ENCODE results near the gene THRA. TPM values are rescaled to one million over a fixed set of nuclear protein-coding genes. Genes with fewer than 3 reads are reported as not detected.

The THRA gene
- total and polyA plus RNA-seq, 5 donors from 2014 or later: 10.7 to 29.4 (median 15.2) TPM

DNA sequence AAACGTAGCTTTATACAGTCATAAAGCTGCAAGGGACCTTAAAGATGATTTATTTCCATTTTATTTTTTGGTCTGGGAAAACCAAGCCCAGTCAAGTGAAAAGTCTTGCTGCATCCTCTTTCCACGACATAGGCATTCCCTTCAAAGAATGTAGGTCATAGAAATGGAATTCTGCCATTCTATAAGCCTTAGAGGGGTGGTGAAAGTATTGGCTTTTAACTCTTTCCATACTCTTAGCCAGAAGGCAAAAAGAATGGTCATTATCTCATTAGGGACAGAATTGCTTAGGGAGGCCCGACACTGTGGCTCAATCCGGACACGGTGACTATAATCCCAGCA lies 51.1 kb downstream of the THRA start:
- peak overlapping the region in 3 of 4 donors; percentile 81 to 85 (median 84) for H3K4me3 Mint-ChIP-seq
- H3K4me1 ChIP-seq (ENCODE audit: control insufficient read depth, insufficient read depth, low read length, poor library complexity, severe bottlenecking): peaks cover 50% of the 10 kb centered on the region
- H3K4me1 Mint-ChIP-seq: peaks cover 25 to 52% (median 44%) of the 10 kb centered on the region in 4 donors
- H3K27me3 Mint-ChIP-seq: peaks cover 4% of the 10 kb centered on the region
- no peaks in the 10 kb centered on the region for H3K36me3 Mint-ChIP-seq
- no peaks in the 10 kb centered on the region for H3K36me3 ChIP-seq (ENCODE audit: control insufficient read depth, insufficient read depth, low read length)
- DNase-seq: no peak
- no peaks in the 10 kb centered on the region for H3K9me3 ChIP-seq (ENCODE audit: control insufficient read depth in 2 of 2, low read length in 2 of 2)
- peak overlapping the region; percentile 69 for H3K4me3 ChIP-seq (ENCODE audit: low read depth, low read length)
- ATAC-seq (ENCODE audit: low read depth in 2 of 2): no peak
- H3K27ac ChIP-seq (ENCODE audit: insufficient read depth, low read length, poor library complexity, severe bottlenecking): peak overlapping the region; percentile 57
- H3K9me3 Mint-ChIP-seq: no peaks in the 10 kb centered on the region
- H3K27me3 ChIP-seq (ENCODE audit: control insufficient read depth, insufficient read depth, low read length): no peaks in the 10 kb centered on the region
- H3K27ac Mint-ChIP-seq: peak overlapping the region; percentile 68 to 99 (median 99)

DNA sequence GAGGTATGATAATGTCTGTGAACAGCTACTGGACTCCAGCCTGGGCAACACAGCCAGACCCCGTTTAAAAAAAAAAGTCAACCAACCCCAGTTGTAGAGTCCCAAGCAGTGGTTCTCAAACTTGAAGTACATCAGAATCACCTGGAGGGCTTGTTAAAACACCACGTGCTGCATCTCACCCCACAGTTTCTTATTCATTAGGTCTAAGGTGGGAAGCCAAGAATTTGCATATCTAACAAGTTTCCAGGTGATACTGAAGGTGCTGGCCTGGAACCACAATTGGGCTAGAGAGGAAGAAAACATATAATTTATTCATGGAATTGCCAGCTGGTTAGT lies 52.3 kb downstream of the THRA start:
- DNase-seq (no peak), ATAC-seq (ENCODE audit: low read depth in 2 of 2) (no peak)
- peaks cover 20 to 42% (median 37%) of the 10 kb centered on the region in 4 donors for H3K4me1 Mint-ChIP-seq
- peaks cover 38% of the 10 kb centered on the region for H3K4me1 ChIP-seq (ENCODE audit: control insufficient read depth, insufficient read depth, low read length, poor library complexity, severe bottlenecking)
- H3K27me3 ChIP-seq (ENCODE audit: control insufficient read depth, insufficient read depth, low read length): no peaks in the 10 kb centered on the region
- H3K27ac ChIP-seq (ENCODE audit: insufficient read depth, low read length, poor library complexity, severe bottlenecking): no peak overlapping the region
- H3K4me3 Mint-ChIP-seq: peak overlapping the region in 1 of 4 donors; percentile 50
- H3K4me3 ChIP-seq (ENCODE audit: low read depth, low read length): no peak overlapping the region
- no peaks in the 10 kb centered on the region for H3K36me3 ChIP-seq (ENCODE audit: control insufficient read depth, insufficient read depth, low read length)
- H3K36me3 Mint-ChIP-seq: no peaks in the 10 kb centered on the region
- no peaks in the 10 kb centered on the region for H3K9me3 ChIP-seq (ENCODE audit: control insufficient read depth in 2 of 2, low read length in 2 of 2)
- H3K27ac Mint-ChIP-seq: peak overlapping the region in 1 of 3 donors; percentile 64
- no peaks in the 10 kb centered on the region for H3K9me3 Mint-ChIP-seq
- H3K27me3 Mint-ChIP-seq: peaks cover 4% of the 10 kb centered on the region

DNA sequence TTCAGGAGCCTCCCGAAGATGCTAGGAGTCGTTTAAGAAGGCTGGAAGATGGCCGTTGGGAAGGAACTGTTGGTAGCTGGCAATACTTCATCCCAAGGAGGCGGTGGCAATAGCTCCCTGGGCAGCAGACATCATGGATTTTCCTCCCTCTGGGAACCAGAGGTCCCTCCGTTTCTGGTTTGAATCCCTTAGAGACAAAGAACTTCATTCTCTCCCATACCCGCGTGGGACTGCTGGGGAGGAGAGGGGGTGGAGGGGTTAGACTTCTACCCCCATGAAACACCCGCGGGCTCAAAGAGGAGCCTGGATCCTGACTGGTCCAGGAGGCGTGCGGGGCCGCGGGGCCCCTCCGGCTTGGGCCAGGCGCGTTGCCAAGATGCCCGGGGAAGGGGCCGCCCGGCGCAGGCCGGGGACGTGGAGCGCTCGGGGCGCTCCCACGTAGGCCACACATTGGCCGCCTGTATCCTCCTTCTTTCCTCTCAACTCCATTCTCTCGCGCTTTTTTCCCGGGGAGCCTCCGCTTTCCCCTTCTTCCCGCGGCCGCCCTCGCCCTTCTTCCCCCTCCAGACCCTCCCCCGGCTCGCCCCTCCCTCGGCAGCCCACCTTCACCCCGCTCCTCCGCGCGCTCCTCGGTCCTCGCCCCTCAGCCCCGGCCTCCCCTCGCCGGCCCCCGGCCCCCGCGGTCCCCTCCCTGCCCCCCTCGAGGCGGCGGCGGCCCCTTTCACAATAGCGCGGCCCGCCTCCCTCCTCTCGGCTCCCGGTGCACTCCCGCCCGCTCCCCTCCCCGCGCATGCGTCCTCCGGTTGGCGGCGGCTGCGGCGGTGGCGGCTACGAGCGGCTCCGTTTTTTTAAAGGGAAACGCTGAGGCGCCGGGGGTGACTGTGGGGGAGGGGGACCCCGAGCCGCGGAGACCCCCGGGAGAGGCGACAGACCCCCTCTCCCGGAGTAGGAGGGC lies 58.7 kb downstream of the THRA start, which contains the start of gene MSL1:
MSL1 (plus strand) TSS at position 791 of the 955 bp plus-strand sequence. CDS start 642 bp downstream, outside the sequence.
- peaks cover 6% of the 10 kb centered on the region for H3K36me3 Mint-ChIP-seq
- H3K9me3 Mint-ChIP-seq: no peaks in the 10 kb centered on the region
- H3K4me3 Mint-ChIP-seq: peak within 1 kb of the TSS; percentile 88 to 98 (median 92)
- peak; percentile 80 to 88 (median 81) for DNase-seq
- peaks cover 8% of the 10 kb centered on the region for H3K36me3 ChIP-seq (ENCODE audit: control insufficient read depth, insufficient read depth, low read length)
- no peaks in the 10 kb centered on the region for H3K9me3 ChIP-seq (ENCODE audit: control insufficient read depth in 2 of 2, low read length in 2 of 2)
- H3K27ac ChIP-seq (ENCODE audit: insufficient read depth, low read length, poor library complexity, severe bottlenecking): peak within 1 kb of the TSS; percentile 79
- peaks cover 8% of the 10 kb centered on the region for H3K27me3 Mint-ChIP-seq
- no peaks in the 10 kb centered on the region for H3K27me3 ChIP-seq (ENCODE audit: control insufficient read depth, insufficient read depth, low read length)
- peak; percentile 62 to 64 for ATAC-seq (ENCODE audit: low read depth in 2 of 2)
- peak within 1 kb of the TSS; percentile 61 to 92 (median 87) for H3K27ac Mint-ChIP-seq
- H3K4me1 ChIP-seq (ENCODE audit: control insufficient read depth, insufficient read depth, low read length, poor library complexity, severe bottlenecking): peaks cover 31% of the 10 kb centered on the region
- H3K4me1 Mint-ChIP-seq: peaks cover 11 to 42% (median 34%) of the 10 kb centered on the region in 4 donors
- peak within 1 kb of the TSS; percentile 71 for H3K4me3 ChIP-seq (ENCODE audit: low read depth, low read length)

DNA sequence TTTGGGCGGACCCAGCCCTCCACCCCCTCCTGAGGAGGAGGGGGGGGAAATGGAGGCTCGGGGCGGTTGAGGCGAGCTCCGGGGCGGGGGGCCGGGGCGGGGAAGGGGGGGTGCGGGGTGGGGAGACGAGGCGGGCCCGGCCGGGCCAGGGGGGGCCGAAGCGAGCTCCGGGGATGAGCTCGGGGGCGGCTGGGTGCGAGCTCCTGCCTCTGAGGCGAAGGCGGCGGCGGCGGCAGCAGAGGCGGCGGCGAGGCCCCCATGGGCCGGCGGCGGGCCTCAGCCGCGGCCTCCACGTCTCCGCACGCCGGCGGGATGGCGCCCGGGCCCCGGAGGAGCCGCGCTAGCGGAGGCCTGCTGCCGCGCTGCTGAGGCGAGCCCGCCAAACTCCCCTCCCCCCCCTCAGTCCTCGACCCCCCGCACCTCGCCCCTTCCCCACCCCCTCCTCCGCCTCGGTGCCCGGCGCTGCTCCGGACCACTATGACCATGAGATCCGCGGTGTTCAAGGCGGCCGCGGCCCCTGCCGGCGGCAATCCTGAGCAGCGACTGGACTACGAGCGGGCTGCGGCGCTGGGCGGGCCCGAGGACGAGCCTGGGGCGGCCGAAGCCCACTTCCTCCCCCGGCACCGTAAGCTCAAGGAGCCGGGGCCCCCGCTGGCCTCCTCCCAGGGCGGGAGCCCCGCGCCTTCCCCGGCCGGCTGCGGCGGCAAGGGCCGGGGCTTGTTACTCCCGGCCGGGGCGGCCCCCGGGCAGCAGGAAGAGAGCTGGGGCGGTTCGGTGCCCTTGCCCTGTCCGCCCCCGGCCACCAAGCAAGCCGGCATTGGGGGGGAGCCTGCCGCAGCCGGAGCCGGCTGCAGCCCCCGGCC lies 59.6 kb downstream of the THRA start:
- H3K4me3 Mint-ChIP-seq: peak overlapping the region in 3 of 4 donors; percentile 10 to 91 (median 48)
- no peak overlapping the region for H3K27ac Mint-ChIP-seq
- H3K9me3 Mint-ChIP-seq: no peaks in the 10 kb centered on the region
- peaks cover 10% of the 10 kb centered on the region for H3K36me3 Mint-ChIP-seq
- Histone ChIP-seq H3K27ac (ENCODE audit: insufficient read depth, low read length, poor library complexity, severe bottlenecking) (peak overlapping the region; percentile 79), H3K4me3 (ENCODE audit: low read depth, low read length) (no peak overlapping the region), H3K27me3 (ENCODE audit: control insufficient read depth, insufficient read depth, low read length) (no peaks in the 10 kb centered on the region), H3K4me1 (ENCODE audit: control insufficient read depth, insufficient read depth, low read length, poor library complexity, severe bottlenecking) (peaks cover 31% of the 10 kb centered on the region), H3K36me3 (ENCODE audit: control insufficient read depth, insufficient read depth, low read length) (peaks cover 16% of the 10 kb centered on the region), H3K9me3 (ENCODE audit: control insufficient read depth in 2 of 2, low read length in 2 of 2) (no peaks in the 10 kb centered on the region)
- ATAC-seq (ENCODE audit: low read depth in 2 of 2): peak; percentile 35 to 39
- H3K27me3 Mint-ChIP-seq: peaks cover 8% of the 10 kb centered on the region
- peaks cover 11 to 46% (median 35%) of the 10 kb centered on the region in 4 donors for H3K4me1 Mint-ChIP-seq
- peak in 2 of 3 donors; percentile 22 to 47 for DNase-seq

DNA sequence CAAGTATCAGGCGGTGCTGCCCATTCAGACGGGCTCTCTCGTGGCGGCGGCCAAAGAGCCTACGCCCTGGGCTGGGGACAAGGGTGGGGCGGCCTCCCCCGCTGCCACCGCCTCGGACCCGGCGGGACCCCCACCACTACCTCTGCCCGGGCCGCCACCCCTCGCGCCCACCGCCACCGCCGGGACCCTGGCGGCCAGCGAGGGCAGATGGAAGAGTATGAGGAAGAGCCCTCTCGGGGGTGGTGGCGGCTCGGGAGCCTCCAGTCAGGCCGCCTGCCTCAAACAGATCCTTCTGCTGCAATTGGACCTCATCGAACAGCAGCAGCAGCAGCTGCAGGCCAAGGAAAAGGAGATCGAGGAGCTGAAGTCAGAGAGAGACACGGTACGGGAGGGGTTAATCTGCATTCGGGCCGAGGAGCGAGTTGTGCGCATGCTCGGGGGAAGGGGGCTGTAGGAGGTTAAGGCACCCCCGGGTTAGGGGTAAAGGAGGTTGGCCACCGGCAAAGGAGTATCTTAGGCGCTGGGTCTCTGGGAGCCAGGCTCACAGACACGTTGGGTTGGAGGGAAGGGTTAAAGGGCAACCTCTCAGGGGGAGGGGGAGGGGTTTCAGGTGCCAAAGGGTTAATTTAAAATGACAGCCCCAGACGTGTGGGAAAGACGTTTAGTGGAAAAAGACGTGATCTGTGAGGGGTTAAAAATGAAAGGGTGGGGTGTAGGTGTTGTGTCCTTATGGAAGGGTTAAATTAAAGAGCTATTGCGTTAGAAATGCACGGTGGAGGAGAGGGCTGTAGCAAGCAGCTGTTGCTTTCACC lies 60.4 kb downstream of the THRA start:
- Mint-ChIP-seq H3K27ac (peak overlapping the region; percentile 84 to 90 (median 89)), H3K4me1 (peaks cover 8 to 46% (median 37%) of the 10 kb centered on the region in 4 donors), H3K27me3 (peaks cover 8% of the 10 kb centered on the region), H3K36me3 (peaks cover 12% of the 10 kb centered on the region), H3K4me3 (peak overlapping the region; percentile 88 to 93 (median 90)), H3K9me3 (no peaks in the 10 kb centered on the region)
- peaks cover 22% of the 10 kb centered on the region for H3K36me3 ChIP-seq (ENCODE audit: control insufficient read depth, insufficient read depth, low read length)
- H3K27ac ChIP-seq (ENCODE audit: insufficient read depth, low read length, poor library complexity, severe bottlenecking): peak overlapping the region; percentile 76
- peak overlapping the region; percentile 95 for H3K4me3 ChIP-seq (ENCODE audit: low read depth, low read length)
- DNase-seq: peak; percentile 51 to 70 (median 51)
- no peaks in the 10 kb centered on the region for H3K27me3 ChIP-seq (ENCODE audit: control insufficient read depth, insufficient read depth, low read length)
- peak; percentile 17 to 25 for ATAC-seq (ENCODE audit: low read depth in 2 of 2)
- H3K4me1 ChIP-seq (ENCODE audit: control insufficient read depth, insufficient read depth, low read length, poor library complexity, severe bottlenecking): peaks cover 31% of the 10 kb centered on the region
- H3K9me3 ChIP-seq (ENCODE audit: control insufficient read depth in 2 of 2, low read length in 2 of 2): no peaks in the 10 kb centered on the region

DNA sequence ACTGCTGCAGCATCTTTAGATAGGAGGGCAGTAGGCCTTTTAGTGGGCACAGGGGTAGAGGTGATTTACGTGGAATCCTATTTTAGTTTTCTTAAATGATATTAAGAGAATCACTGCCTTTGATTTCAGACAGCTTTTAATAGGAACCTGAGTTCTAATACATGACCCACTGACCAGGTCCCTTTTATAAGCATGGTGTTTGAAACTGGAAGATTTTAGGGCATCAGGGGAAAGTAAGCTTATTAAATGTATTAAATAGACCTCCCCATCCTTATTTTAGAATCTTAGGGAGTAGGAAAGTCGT lies 61.0 kb downstream of the THRA start:
- H3K4me3 Mint-ChIP-seq: peak overlapping the region; percentile 88 to 93 (median 90)
- no peak for ATAC-seq (ENCODE audit: low read depth in 2 of 2)
- H3K27me3 Mint-ChIP-seq: peaks cover 4% of the 10 kb centered on the region
- no peak for DNase-seq
- H3K27ac Mint-ChIP-seq: peak overlapping the region; percentile 84 to 90 (median 89)
- peak overlapping the region; percentile 76 for H3K27ac ChIP-seq (ENCODE audit: insufficient read depth, low read length, poor library complexity, severe bottlenecking)
- peaks cover 31% of the 10 kb centered on the region for H3K4me1 ChIP-seq (ENCODE audit: control insufficient read depth, insufficient read depth, low read length, poor library complexity, severe bottlenecking)
- no peaks in the 10 kb centered on the region for H3K9me3 Mint-ChIP-seq
- H3K4me1 Mint-ChIP-seq: peaks cover 5 to 46% (median 35%) of the 10 kb centered on the region in 4 donors
- H3K36me3 Mint-ChIP-seq: peaks cover 12% of the 10 kb centered on the region
- H3K36me3 ChIP-seq (ENCODE audit: control insufficient read depth, insufficient read depth, low read length): peaks cover 22% of the 10 kb centered on the region
- no peaks in the 10 kb centered on the region for H3K9me3 ChIP-seq (ENCODE audit: control insufficient read depth in 2 of 2, low read length in 2 of 2)
- H3K4me3 ChIP-seq (ENCODE audit: low read depth, low read length): peak overlapping the region; percentile 95
- H3K27me3 ChIP-seq (ENCODE audit: control insufficient read depth, insufficient read depth, low read length): no peaks in the 10 kb centered on the region

Data from CD4-positive, CD25-positive, alpha-beta regulatory T cell (primary cell).